Testis (tissue), 3 donors: Measurements from ENCODE around the gene PTH2. TPM values are rescaled to one million over a fixed set of nuclear protein-coding genes. Genes with fewer than 3 reads are reported as not detected.

Experiments
- DNase-seq: peaks from one replicate; pipeline ENCODE4 v3.0.0-alpha.2; 2019
- H3K27ac ChIP-seq, 2 donors: fragments of 200-600 bp; sonication (generic); one replicate each; pipeline ENCODE4 v1.5.1; 2019
- H3K27me3 ChIP-seq: fragments of 200-600 bp; sonication (generic); one replicate; pipeline ENCODE4 v1.5.1; 2019
- H3K36me3 ChIP-seq: fragments of 200-600 bp; sonication (generic); one replicate; pipeline ENCODE4 v1.5.1; 2017; ENCODE audit warnings: low read depth; ENCODE audit errors: missing control alignments
- H3K4me1 ChIP-seq: fragments of 200-600 bp; sonication (generic); one replicate; pipeline ENCODE4 v1.5.1; 2019
- H3K4me3 ChIP-seq, 2 donors: fragments of 200-600 bp; sonication (generic); one replicate each; pipeline ENCODE4 v1.5.1; 2017 to 2019
- H3K9me3 ChIP-seq: fragments of 200-600 bp; sonication (generic); one replicate; pipeline ENCODE4 v1.5.1; 2017
- POLR2A ChIP-seq: fragments of 450-650 bp; IDR thresholded peaks from one replicate; pipeline ENCODE4 v1.6.1; 2017; ENCODE audit warnings: antibody characterized with exemption, mild to moderate bottlenecking, moderate library complexity
- WGBS, 2 donors: methylation state at CpG; one replicate each; pipeline ENCODE4 v1.1.5; 2018; 5-methylcytosine and 5-hydroxymethylcytosine counted together
- intact Hi-C: fragments of 100-400 bp; cut with DNase I; formaldehyde crosslinking; loops from one replicate; pipeline ENCODE4 v1.15.1; 2023; ENCODE audit warnings: low total_unique reads
- polyA plus RNA-seq: library from polyadenylated mRNA; stranded (reverse); fragments of 350-450 nt; fragmentation: Illumina TruSeq; extraction: RNeasy Lipid Tissue Mini Kit (QIAGEN cat#74804); gene quantifications from one replicate; pipeline ENCODE4 v1.2.3, GENCODE V29; 2014; ENCODE audit warnings: low read depth, low replicate concordance; ENCODE audit not compliant: insufficient read depth
- total RNA-seq, 2 donors: library from RNA; depleted of rRNA; stranded (reverse); fragments of >200 nt; gene quantifications; one replicate each; pipeline ENCODE4 v1.2.3, GENCODE V29; 2016
- TF ChIP-seq, protein P1 (sequence below), 3 experiments: fragments of 450-650 bp in 2 of 3; fragments of 200-600 bp in 1 of 3; sonication (generic) in 1 of 3; IDR thresholded peaks; one replicate each; pipeline ENCODE4 v1.5.1; 2016 to 2019; ENCODE audit warnings: antibody characterized with exemption in 3 of 3, mild to moderate bottlenecking in 2 of 3, moderate library complexity in 1 of 3

PTH2 gene
- total and polyA plus RNA-seq, 3 donors from 2014 or later, result not detected

GRCh38 chr19:49387936-49388372, 35.3 kb downstream of the PTH2 start, which contains the start of gene KASH5:
TSS of gene KASH5 (plus strand) at chr19:49388249. CDS start at chr19:49390884, 2,635 bp downstream.
- intact Hi-C loops, result no loop called here
- Histone ChIP-seq H3K27me3 (no peaks in the 10 kb centered on the region), H3K4me3 (peak within 1 kb of the TSS; percentile 27 to 55), H3K4me1 (no peaks in the 10 kb centered on the region), H3K9me3 (no peaks in the 10 kb centered on the region), H3K36me3 (no peaks in the 10 kb centered on the region), H3K27ac (peak within 1 kb of the TSS in 1 of 2 donors; percentile 54)
- TF ChIP-seq, protein P1, sequence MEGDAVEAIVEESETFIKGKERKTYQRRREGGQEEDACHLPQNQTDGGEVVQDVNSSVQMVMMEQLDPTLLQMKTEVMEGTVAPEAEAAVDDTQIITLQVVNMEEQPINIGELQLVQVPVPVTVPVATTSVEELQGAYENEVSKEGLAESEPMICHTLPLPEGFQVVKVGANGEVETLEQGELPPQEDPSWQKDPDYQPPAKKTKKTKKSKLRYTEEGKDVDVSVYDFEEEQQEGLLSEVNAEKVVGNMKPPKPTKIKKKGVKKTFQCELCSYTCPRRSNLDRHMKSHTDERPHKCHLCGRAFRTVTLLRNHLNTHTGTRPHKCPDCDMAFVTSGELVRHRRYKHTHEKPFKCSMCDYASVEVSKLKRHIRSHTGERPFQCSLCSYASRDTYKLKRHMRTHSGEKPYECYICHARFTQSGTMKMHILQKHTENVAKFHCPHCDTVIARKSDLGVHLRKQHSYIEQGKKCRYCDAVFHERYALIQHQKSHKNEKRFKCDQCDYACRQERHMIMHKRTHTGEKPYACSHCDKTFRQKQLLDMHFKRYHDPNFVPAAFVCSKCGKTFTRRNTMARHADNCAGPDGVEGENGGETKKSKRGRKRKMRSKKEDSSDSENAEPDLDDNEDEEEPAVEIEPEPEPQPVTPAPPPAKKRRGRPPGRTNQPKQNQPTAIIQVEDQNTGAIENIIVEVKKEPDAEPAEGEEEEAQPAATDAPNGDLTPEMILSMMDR (IDR thresholded peaks at IDR 0.05), result no peak
- TF ChIP-seq POLR2A, result no peak
- WGBS, 2 donors, result 30 to 36% methylated on average over 22 to 40 of the region's 40 CpGs
- peak; percentile 85 for DNase-seq

DNA sequence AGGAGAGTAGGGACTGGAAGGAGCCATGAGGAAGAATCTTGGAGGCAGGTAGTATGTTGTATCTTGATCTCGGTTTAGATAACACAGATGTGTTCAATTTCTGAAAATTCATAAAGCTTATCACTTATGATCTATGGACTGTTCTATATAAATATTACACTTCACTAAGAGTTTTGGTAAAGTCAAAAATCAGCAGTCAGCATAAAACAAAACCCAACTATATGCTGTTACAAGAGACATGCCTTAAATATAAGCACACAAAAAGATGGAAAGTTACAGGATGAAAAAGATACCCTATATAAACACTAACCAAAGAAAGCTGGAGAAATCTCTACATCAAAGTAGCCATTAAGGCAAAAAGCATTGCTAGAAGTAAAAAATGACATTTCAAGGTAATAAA, 39.6 kb downstream of the PTH2 start:
- TF ChIP-seq, protein P1 (IDR thresholded peaks at IDR 0.05), result no peak
- TF ChIP-seq POLR2A, result no peak
- intact Hi-C loops, result no loop called here
- no peak overlapping the region for H3K4me3 ChIP-seq
- H3K27me3 ChIP-seq, result no peaks in the 10 kb centered on the region
- H3K9me3 ChIP-seq, result no peaks in the 10 kb centered on the region
- 48 to 95% methylated on average over 1 of the region's 1 CpG for WGBS, 2 donors
- H3K36me3 ChIP-seq, result no peaks in the 10 kb centered on the region
- H3K4me1 ChIP-seq, result no peaks in the 10 kb centered on the region
- DNase-seq, result no peak
- H3K27ac ChIP-seq, result no peak overlapping the region

DNA sequence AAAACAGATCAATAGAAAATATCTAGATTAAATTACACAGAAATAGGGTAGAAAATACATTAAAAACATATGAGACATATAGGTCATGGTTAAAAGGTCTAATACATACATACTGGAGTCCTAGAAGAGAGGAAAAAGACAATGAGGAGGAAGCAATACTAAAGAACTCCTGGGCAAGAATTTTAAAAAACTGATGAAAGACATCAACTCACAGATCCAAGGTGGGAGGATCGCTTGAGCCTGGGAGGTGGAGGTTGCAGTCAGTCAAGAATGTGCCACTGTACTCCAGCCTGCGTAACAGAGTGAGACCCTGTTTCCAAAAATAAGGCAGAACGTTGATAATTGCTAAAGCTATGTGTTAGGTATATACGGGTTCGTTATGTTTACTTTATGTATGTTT, 40.6 kb downstream of the PTH2 start:
- Histone ChIP-seq H3K27ac (no peak overlapping the region), H3K27me3 (no peaks in the 10 kb centered on the region), H3K4me3 (no peak overlapping the region), H3K36me3 (no peaks in the 10 kb centered on the region), H3K9me3 (no peaks in the 10 kb centered on the region), H3K4me1 (no peaks in the 10 kb centered on the region)
- WGBS, 2 donors, result 93% methylated on average over 5 of the region's 5 CpGs
- intact Hi-C loops, result no loop called here
- no peak for DNase-seq
- TF ChIP-seq, protein P1 (IDR thresholded peaks at IDR 0.05), result no peak
- no peak for TF ChIP-seq POLR2A

- intact Hi-C loops, result no loop called here
- Histone ChIP-seq H3K27me3 (no peaks in the 10 kb centered on the region), H3K27ac (no peak overlapping the region), H3K9me3 (no peaks in the 10 kb centered on the region), H3K4me1 (no peaks in the 10 kb centered on the region), H3K4me3 (no peak overlapping the region), H3K36me3 (no peaks in the 10 kb centered on the region)
- no peak for TF ChIP-seq POLR2A
- TF ChIP-seq, protein P1 (IDR thresholded peaks at IDR 0.05), result no peak
- DNase-seq, result no peak
- 92 to 93% methylated on average over 3 of the region's 3 CpGs for WGBS, 2 donors
Measured at GRCh38 chr19:49380391-49380790, 42.9 kb downstream of the PTH2 start.

DNA sequence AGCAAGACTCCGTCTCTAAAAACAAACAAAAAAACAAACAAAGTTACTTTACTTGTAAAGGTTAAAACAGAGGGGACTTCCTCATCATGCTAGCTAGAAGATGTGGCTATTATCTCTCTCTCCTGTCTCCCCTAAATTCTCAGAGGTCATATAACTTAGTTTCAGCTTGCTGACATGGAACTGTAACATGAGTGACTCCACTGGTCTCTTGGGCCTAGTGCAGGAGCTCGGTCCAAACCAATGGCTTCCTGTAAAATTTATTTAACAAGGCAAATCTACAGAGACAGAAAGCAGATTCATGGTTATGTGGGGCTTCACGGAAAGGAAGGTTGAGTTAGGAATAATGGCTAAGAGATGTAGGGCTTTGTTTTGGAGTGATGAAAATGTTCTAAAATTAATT, 44.7 kb downstream of the PTH2 start:
- Histone ChIP-seq H3K27me3 (no peaks in the 10 kb centered on the region), H3K4me1 (no peaks in the 10 kb centered on the region), H3K36me3 (no peaks in the 10 kb centered on the region), H3K4me3 (no peak overlapping the region), H3K27ac (no peak overlapping the region), H3K9me3 (no peaks in the 10 kb centered on the region)
- DNase-seq, result no peak
- TF ChIP-seq, protein P1 (IDR thresholded peaks at IDR 0.05), result no peak
- TF ChIP-seq POLR2A, result no peak
- intact Hi-C loops, result no loop called here
- WGBS, 2 donors, result 85 to 92% methylated on average over 3 of the region's 3 CpGs
